ENCODE data around the gene BACH2. TPM values are rescaled to one million over a fixed set of nuclear protein-coding genes. Genes with fewer than 3 reads are reported as not detected.

BACH2 gene
- total and polyA plus RNA-seq, 2 of the 8 experiments (the other 6 are each of a cell fraction or from before 2014, with no cell fraction given), result 1.9 to 5.9 TPM

DNA sequence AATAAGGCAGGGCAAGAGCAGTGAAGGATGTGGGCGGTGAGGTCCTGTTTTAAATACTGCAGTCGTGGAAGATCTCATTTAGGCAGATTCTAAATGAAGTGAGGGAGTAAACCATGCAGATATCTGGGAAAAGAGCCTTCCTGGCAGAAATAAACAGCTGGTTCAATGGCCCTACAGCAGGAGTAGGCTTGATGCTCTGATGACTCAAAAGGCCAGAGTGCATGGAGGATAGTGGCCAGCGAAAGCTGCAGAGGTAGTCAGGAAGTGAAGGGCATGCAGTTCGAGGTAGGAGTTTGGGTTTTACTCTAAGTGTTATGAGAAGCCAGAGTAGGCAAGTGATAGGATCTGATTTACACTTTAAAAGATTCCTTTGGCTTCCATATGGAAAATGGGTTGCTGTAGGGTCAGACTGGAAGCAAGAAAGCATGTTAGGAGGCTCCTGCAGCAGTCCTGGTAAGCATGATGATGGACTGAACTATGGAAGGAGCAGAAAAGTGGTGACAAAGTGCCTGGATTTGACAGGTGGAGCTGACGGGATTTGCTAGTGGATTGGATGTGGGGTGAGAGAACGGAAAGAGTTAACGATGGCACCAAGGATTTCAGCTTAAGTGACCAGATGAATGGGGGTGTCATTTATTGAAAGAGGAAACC lies 252.3 kb downstream of the BACH2 start (continued):
- TF ChIP-seq, protein P1, sequence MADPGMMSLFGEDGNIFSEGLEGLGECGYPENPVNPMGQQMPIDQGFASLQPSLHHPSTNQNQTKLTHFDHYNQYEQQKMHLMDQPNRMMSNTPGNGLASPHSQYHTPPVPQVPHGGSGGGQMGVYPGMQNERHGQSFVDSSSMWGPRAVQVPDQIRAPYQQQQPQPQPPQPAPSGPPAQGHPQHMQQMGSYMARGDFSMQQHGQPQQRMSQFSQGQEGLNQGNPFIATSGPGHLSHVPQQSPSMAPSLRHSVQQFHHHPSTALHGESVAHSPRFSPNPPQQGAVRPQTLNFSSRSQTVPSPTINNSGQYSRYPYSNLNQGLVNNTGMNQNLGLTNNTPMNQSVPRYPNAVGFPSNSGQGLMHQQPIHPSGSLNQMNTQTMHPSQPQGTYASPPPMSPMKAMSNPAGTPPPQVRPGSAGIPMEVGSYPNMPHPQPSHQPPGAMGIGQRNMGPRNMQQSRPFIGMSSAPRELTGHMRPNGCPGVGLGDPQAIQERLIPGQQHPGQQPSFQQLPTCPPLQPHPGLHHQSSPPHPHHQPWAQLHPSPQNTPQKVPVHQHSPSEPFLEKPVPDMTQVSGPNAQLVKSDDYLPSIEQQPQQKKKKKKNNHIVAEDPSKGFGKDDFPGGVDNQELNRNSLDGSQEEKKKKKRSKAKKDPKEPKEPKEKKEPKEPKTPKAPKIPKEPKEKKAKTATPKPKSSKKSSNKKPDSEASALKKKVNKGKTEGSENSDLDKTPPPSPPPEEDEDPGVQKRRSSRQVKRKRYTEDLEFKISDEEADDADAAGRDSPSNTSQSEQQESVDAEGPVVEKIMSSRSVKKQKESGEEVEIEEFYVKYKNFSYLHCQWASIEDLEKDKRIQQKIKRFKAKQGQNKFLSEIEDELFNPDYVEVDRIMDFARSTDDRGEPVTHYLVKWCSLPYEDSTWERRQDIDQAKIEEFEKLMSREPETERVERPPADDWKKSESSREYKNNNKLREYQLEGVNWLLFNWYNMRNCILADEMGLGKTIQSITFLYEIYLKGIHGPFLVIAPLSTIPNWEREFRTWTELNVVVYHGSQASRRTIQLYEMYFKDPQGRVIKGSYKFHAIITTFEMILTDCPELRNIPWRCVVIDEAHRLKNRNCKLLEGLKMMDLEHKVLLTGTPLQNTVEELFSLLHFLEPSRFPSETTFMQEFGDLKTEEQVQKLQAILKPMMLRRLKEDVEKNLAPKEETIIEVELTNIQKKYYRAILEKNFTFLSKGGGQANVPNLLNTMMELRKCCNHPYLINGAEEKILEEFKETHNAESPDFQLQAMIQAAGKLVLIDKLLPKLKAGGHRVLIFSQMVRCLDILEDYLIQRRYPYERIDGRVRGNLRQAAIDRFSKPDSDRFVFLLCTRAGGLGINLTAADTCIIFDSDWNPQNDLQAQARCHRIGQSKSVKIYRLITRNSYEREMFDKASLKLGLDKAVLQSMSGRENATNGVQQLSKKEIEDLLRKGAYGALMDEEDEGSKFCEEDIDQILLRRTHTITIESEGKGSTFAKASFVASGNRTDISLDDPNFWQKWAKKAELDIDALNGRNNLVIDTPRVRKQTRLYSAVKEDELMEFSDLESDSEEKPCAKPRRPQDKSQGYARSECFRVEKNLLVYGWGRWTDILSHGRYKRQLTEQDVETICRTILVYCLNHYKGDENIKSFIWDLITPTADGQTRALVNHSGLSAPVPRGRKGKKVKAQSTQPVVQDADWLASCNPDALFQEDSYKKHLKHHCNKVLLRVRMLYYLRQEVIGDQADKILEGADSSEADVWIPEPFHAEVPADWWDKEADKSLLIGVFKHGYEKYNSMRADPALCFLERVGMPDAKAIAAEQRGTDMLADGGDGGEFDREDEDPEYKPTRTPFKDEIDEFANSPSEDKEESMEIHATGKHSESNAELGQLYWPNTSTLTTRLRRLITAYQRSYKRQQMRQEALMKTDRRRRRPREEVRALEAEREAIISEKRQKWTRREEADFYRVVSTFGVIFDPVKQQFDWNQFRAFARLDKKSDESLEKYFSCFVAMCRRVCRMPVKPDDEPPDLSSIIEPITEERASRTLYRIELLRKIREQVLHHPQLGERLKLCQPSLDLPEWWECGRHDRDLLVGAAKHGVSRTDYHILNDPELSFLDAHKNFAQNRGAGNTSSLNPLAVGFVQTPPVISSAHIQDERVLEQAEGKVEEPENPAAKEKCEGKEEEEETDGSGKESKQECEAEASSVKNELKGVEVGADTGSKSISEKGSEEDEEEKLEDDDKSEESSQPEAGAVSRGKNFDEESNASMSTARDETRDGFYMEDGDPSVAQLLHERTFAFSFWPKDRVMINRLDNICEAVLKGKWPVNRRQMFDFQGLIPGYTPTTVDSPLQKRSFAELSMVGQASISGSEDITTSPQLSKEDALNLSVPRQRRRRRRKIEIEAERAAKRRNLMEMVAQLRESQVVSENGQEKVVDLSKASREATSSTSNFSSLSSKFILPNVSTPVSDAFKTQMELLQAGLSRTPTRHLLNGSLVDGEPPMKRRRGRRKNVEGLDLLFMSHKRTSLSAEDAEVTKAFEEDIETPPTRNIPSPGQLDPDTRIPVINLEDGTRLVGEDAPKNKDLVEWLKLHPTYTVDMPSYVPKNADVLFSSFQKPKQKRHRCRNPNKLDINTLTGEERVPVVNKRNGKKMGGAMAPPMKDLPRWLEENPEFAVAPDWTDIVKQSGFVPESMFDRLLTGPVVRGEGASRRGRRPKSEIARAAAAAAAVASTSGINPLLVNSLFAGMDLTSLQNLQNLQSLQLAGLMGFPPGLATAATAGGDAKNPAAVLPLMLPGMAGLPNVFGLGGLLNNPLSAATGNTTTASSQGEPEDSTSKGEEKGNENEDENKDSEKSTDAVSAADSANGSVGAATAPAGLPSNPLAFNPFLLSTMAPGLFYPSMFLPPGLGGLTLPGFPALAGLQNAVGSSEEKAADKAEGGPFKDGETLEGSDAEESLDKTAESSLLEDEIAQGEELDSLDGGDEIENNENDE (IDR thresholded peaks at IDR 0.05; ENCODE audit: insufficient replicate concordance, low read length), result no peak
- TF ChIP-seq KDM5A (IDR thresholded peaks at IDR 0.05; ENCODE audit: low read length), result no peak
- no peak for TF ChIP-seq POLR2A (IDR thresholded peaks at IDR 0.05; ENCODE audit: control extremely low read depth in 1 of 2, low read depth in 2 of 2, low read length in 2 of 2)
- no peak for TF ChIP-seq BACH1 (IDR thresholded peaks at IDR 0.05; ENCODE audit: low read length)
- TF ChIP-seq, protein P2, sequence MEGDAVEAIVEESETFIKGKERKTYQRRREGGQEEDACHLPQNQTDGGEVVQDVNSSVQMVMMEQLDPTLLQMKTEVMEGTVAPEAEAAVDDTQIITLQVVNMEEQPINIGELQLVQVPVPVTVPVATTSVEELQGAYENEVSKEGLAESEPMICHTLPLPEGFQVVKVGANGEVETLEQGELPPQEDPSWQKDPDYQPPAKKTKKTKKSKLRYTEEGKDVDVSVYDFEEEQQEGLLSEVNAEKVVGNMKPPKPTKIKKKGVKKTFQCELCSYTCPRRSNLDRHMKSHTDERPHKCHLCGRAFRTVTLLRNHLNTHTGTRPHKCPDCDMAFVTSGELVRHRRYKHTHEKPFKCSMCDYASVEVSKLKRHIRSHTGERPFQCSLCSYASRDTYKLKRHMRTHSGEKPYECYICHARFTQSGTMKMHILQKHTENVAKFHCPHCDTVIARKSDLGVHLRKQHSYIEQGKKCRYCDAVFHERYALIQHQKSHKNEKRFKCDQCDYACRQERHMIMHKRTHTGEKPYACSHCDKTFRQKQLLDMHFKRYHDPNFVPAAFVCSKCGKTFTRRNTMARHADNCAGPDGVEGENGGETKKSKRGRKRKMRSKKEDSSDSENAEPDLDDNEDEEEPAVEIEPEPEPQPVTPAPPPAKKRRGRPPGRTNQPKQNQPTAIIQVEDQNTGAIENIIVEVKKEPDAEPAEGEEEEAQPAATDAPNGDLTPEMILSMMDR (IDR thresholded peaks at IDR 0.05; ENCODE audit: control extremely low read depth in 1 of 3, insufficient read depth in 1 of 3, low read depth in 1 of 3, low read length in 3 of 3), result no peak
- TF ChIP-seq CBX5 (IDR thresholded peaks at IDR 0.05; ENCODE audit: low read depth, low read length), result no peak
- no peak for TF ChIP-seq PHF8 (conservative IDR thresholded peaks at IDR 0.05; ENCODE audit: low read depth, low read length)
- TF ChIP-seq RBBP5 (IDR thresholded peaks at IDR 0.05; ENCODE audit: borderline replicate concordance, low read depth, low read length), result no peak
- TF ChIP-seq CHD1 (IDR thresholded peaks at IDR 0.05; ENCODE audit: low read depth, low read length), result no peak
